GM12878 (cell line): ENCODE results near the gene IL37. TPM values are rescaled to one million over a fixed set of nuclear protein-coding genes. Genes with fewer than 3 reads are reported as not detected.

Experiments
- ATAC-seq: fragments of 200-7000 bp; cut with Tn5 transposase; 3 replicates; pipeline ENCODE4 v1.9.1; 2020; ENCODE audit warnings: mild to moderate bottlenecking, moderate library complexity
- BruUV-seq: library from RNA; stranded (reverse); fragments of 400-500 nt; replicated peaks from 2 replicates; lab custom pipeline; 2021; lab: Mats Ljungman, UMichigan
- CTCF ChIA-PET: fragments of 300-600 bp; sonication (Branson Sonifier 250); formaldehyde crosslinking; extraction: SDS; loops from one replicate; lab custom pipeline; 2021; ENCODE audit warnings: inconsistent platforms; lab: Yijun Ruan, JAX
- POLR2A ChIA-PET: fragments of 350-600 bp; formaldehyde crosslinking; extraction: SDS; loops from one replicate; lab custom pipeline; 2021; ENCODE audit warnings: inconsistent platforms; lab: Charles Lee
- RAD21 ChIA-PET: fragments of 300-600 bp; sonication (Branson Sonifier 250); formaldehyde crosslinking; loops from one replicate; lab custom pipeline; 2023; ENCODE audit warnings: antibody characterized with exemption; ENCODE audit not compliant: unreplicated experiment; lab: Charles Lee
- SMC1A ChIA-PET: fragments of 300-600 bp; sonication (Branson Sonifier 250); formaldehyde crosslinking; loops from one replicate; lab custom pipeline; 2023; ENCODE audit not compliant: unreplicated experiment, uncharacterized antibody; lab: Charles Lee
- DNase-seq: peaks from one replicate; pipeline ENCODE4 v3.0.0-alpha.2; 2011; ENCODE audit warnings: low read depth, low spot score
- FAIRE-seq: peaks from 3 replicates; lab custom pipeline; 2011; peaks lifted over from hg19 to GRCh38; lab: Jason Lieb, UNC
- H2AFZ ChIP-seq: 2 replicates; pipeline ENCODE4 v1.6.0; 2011; ENCODE audit warnings: low read depth, low read length, control low read depth; ENCODE audit not compliant: control insufficient read depth
- H3K27ac ChIP-seq: 2 replicates; pipeline ENCODE4 v1.5.1; 2011; ENCODE audit warnings: control low read depth; ENCODE audit not compliant: control insufficient read depth, insufficient read depth
- H3K27me3 ChIP-seq, 2 experiments: replicated peaks in 1 of 2; 2 replicates each; pipeline versions ENCODE4 v1.6.0 to v1.6.1; 2011; ENCODE audit warnings: low read length in 1 of 2; ENCODE audit not compliant: control insufficient read depth in 2 of 2, insufficient read depth in 2 of 2
- H3K36me3 ChIP-seq, 2 experiments: 2 replicates each; pipeline ENCODE4 v1.5.1; 2011; ENCODE audit warnings: low read length in 1 of 2; ENCODE audit not compliant: control insufficient read depth in 2 of 2, insufficient read depth in 2 of 2
- H3K4me1 ChIP-seq: 2 replicates; pipeline ENCODE4 v1.6.1; 2011; ENCODE audit warnings: mild to moderate bottlenecking, low read length, moderate library complexity, mixed read lengths; ENCODE audit not compliant: control insufficient read depth, insufficient read depth
- H3K4me2 ChIP-seq: 2 replicates; pipeline ENCODE4 v1.6.0; 2011; ENCODE audit warnings: control low read depth; ENCODE audit not compliant: control insufficient read depth, insufficient read depth
- H3K4me3 ChIP-seq: fragments of 200-600 bp; sonication (generic); 2 replicates; pipeline ENCODE4 v1.5.1; 2016
- H3K79me2 ChIP-seq: 2 replicates; pipeline ENCODE4 v1.6.0; 2011; ENCODE audit warnings: low read length; ENCODE audit not compliant: control insufficient read depth, insufficient read depth
- H3K9ac ChIP-seq: 2 replicates; pipeline ENCODE4 v1.8.0; 2011; ENCODE audit warnings: low read length, control low read depth, mixed read lengths; ENCODE audit not compliant: control insufficient read depth, insufficient read depth
- H3K9me3 ChIP-seq: replicated peaks from 3 replicates; pipeline ENCODE4 v1.5.1; 2011; ENCODE audit warnings: mild to moderate bottlenecking, low read length; ENCODE audit not compliant: control insufficient read depth, insufficient read depth
- H4K20me1 ChIP-seq: 2 replicates; pipeline ENCODE4 v1.6.0; 2011; ENCODE audit not compliant: control insufficient read depth, insufficient read depth
- ATF2 ChIP-seq: IDR thresholded peaks from 2 replicates; pipeline ENCODE4 v1.6.1; 2012; ENCODE audit warnings: low read length, inconsistent platforms
- BMI1 ChIP-seq: fragments of 450-650 bp; IDR thresholded peaks from 2 replicates; pipeline ENCODE4 v1.6.1; 2016; ENCODE audit warnings: mild to moderate bottlenecking, moderate library complexity, borderline replicate concordance
- EP300 ChIP-seq, 2 experiments: fragments of 150-350 bp in 1 of 2; IDR thresholded peaks; 2 replicates each; pipeline ENCODE4 v1.6.1; 2011 to 2012; ENCODE audit warnings: low read depth in 2 of 2, low read length in 2 of 2, borderline replicate concordance in 1 of 2, improper control_type of control experiment in 1 of 2, inconsistent platforms in 1 of 2; ENCODE audit not compliant: control insufficient read depth in 1 of 2
- FOS ChIP-seq: IDR thresholded peaks from 3 replicates; pipeline ENCODE4 v1.6.1; 2011; ENCODE audit warnings: borderline replicate concordance; ENCODE audit not compliant: insufficient read length; ENCODE audit errors: extremely low read depth
- HDAC2 ChIP-seq: fragments of 200-600 bp; sonication (generic); IDR thresholded peaks from 2 replicates; pipeline ENCODE4 v1.6.1; 2017
- KDM1A ChIP-seq: fragments of 200-600 bp; sonication (generic); IDR thresholded peaks from 2 replicates; pipeline ENCODE4 v1.6.1; 2016; ENCODE audit warnings: borderline replicate concordance
- MYC ChIP-seq: IDR thresholded peaks from 2 replicates; pipeline ENCODE4 v1.6.1; 2011; ENCODE audit warnings: mild to moderate bottlenecking, low read length, moderate library complexity, inconsistent platforms; ENCODE audit not compliant: insufficient read depth, insufficient replicate concordance, insufficient read length, severe bottlenecking
- NBN ChIP-seq: fragments of 450-650 bp; IDR thresholded peaks from 2 replicates; pipeline ENCODE4 v1.6.1; 2016
- NRF1 ChIP-seq: conservative IDR thresholded peaks from 2 replicates; pipeline ENCODE4 v1.6.1; 2011; ENCODE audit warnings: mild to moderate bottlenecking, low read depth, low read length, improper control_type of control experiment
- POLR2AphosphoS5 ChIP-seq: IDR thresholded peaks from 2 replicates; pipeline ENCODE4 v1.6.1; 2011; ENCODE audit warnings: mild to moderate bottlenecking, low read length, inconsistent platforms
- SMARCA5 ChIP-seq: fragments of 450-650 bp; IDR thresholded peaks from 2 replicates; pipeline ENCODE4 v1.6.1; 2017; ENCODE audit warnings: mild to moderate bottlenecking
- WRNIP1 ChIP-seq: IDR thresholded peaks from 2 replicates; pipeline ENCODE4 v1.6.1; 2011; ENCODE audit warnings: low read depth, low read length, improper control_type of control experiment, borderline replicate concordance
- WGBS: methylation state at CpG from one replicate; pipeline ENCODE4 v1.1.6; 2016; ENCODE audit warnings: low lambda C conversion rate; ENCODE audit not compliant: insufficient replicate concordance, insufficient coverage; ENCODE audit errors: missing lambda C conversion rate; 5-methylcytosine and 5-hydroxymethylcytosine counted together
- in situ Hi-C: fragments of 300-500 bp; cut with MboI; formaldehyde crosslinking; loops from 9 replicates; pipeline ENCODE4 v1.14.3; 2018; ENCODE audit warnings: mixed read lengths
- intact Hi-C: fragments of 100-400 bp; cut with micrococcal nuclease; formaldehyde crosslinking; loops from one replicate; pipeline ENCODE4 v1.14.2; 2022; ENCODE audit not compliant: unreplicated experiment
- polyA plus RNA-seq, 11 experiments: library from polyadenylated mRNA; depleted of rRNA in 4 of 11; unstranded in 6 of 11; stranded (reverse) in 5 of 11; fragments of >200 nt; fragmentation: Nextera tagmentation in 4 of 11; fragmentation: Illumina TruSeq in 1 of 11; extraction: Ambion mirVana in 4 of 11; extraction: Trizol in 1 of 11; gene quantifications; 1 replicate in 1 of 11; 2 replicates in 10 of 11; pipeline versions ENCODE4 v1.2.1 to v1.2.3, GENCODE V29; 2011 to 2016; ENCODE audit warnings: inconsistent platforms in 2 of 11, missing spikeins in 2 of 11, low read depth in 1 of 11
- total RNA-seq, 4 experiments: library from RNA; depleted of rRNA in 3 of 4; stranded (reverse); fragments of >200 nt in 3 of 4; fragmentation: Illumina TruSeq in 1 of 4; extraction: Trizol in 1 of 4; gene quantifications; 2 replicates each; pipeline versions ENCODE4 v1.2.1 to v1.2.3, GENCODE V29; 2013 to 2021

Gene IL37
- total and polyA plus RNA-seq, 10 of the 15 experiments (the other 5 are each of a cell fraction or from before 2014, with no cell fraction given): 0.41 to 0.54 TPM; not detected in 8

GRCh38 chr2:112902816-112903215, 8.1 kb upstream of the IL37 start:
- 0% methylated on average over 2 of the region's 2 CpGs for WGBS
- Histone ChIP-seq H3K36me3 (no peaks in the 10 kb centered on the region), H3K27ac (no peak overlapping the region), H2AFZ (no peak overlapping the region), H3K27me3 (no peaks in the 10 kb centered on the region), H3K4me2 (no peak overlapping the region), H3K4me1 (no peaks in the 10 kb centered on the region), H3K79me2 (no peaks in the 10 kb centered on the region), H3K9ac (no peak overlapping the region), H4K20me1 (no peaks in the 10 kb centered on the region), H3K9me3 (no peaks in the 10 kb centered on the region), H3K4me3 (no peak overlapping the region)
- ATAC-seq: no peak
- SMC1A ChIA-PET: interaction anchor here (0.6 to 4.8 kb wide), 9 partner anchors 13 to 275 kb away, joined by 3 to 17 read pairs (median 4); no protein-coding TSS in a partner anchor
- intact Hi-C loops (no loop called here), in situ Hi-C loops (no loop called here)
- DNase-seq: no peak
- no TSS peak for BruUV-seq
- no peak for TF ChIP-seq WRNIP1
- no peak for TF ChIP-seq POLR2AphosphoS5
- no peak for TF ChIP-seq BMI1
- no peak for TF ChIP-seq KDM1A
- TF ChIP-seq NBN: no peak
- TF ChIP-seq HDAC2: no peak
- no peak for TF ChIP-seq FOS
- POLR2A ChIA-PET: interaction anchor here (1.7 kb wide), 1 partner anchor 18 kb away, joined by 5 read pairs; no protein-coding TSS in a partner anchor
- CTCF ChIA-PET: interaction anchor here (1.0 to 5.1 kb wide), 10 partner anchors 9 to 165 kb away, joined by 3 to 44 read pairs (median 4); partner anchors contain the start of gene IL37
- FAIRE-seq: no peak
- RAD21 ChIA-PET: interaction anchor here (1.1 to 4.8 kb wide), 4 partner anchors 39 to 178 kb away, joined by 3 to 19 read pairs (median 4); no protein-coding TSS in a partner anchor

- Histone ChIP-seq H3K36me3 (no peaks in the 10 kb centered on the region), H3K4me2 (no peak overlapping the region)
- CTCF ChIA-PET: interaction anchor here (0.6 to 1.9 kb wide), 3 partner anchors 11 to 176 kb away, joined by 3 to 5 read pairs (median 3); no protein-coding TSS in a partner anchor
- TF ChIP-seq EP300 (IDR thresholded peaks at IDR 0.05; ENCODE audit: borderline replicate concordance in 1 of 2, control insufficient read depth in 1 of 2, low read depth in 2 of 2, low read length in 2 of 2): no peak
- no peak for TF ChIP-seq SMARCA5
- TF ChIP-seq MYC: no peak
- TF ChIP-seq ATF2: no peak
- TF ChIP-seq NRF1: no peak
- TF ChIP-seq, all 136 proteins: peak for 0
- Histone ChIP-seq H3K27ac (no peak overlapping the region), H3K79me2 (no peaks in the 10 kb centered on the region), H2AFZ (no peak overlapping the region), H3K9ac (no peak overlapping the region), H3K4me3 (no peak overlapping the region), H3K4me1 (no peaks in the 10 kb centered on the region), H4K20me1 (no peaks in the 10 kb centered on the region), H3K9me3 (no peaks in the 10 kb centered on the region), H3K27me3 (no peaks in the 10 kb centered on the region)
- FAIRE-seq (no peak), DNase-seq (no peak), ATAC-seq (no peak)
- intact Hi-C loops (no loop called here), in situ Hi-C loops (no loop called here)
- no TSS peak for BruUV-seq
- ChIA-PET POLR2A (interaction anchor here (1.5 kb wide), 1 partner anchor 11 kb away, joined by 3 read pairs; no protein-coding TSS in a partner anchor), RAD21 (interaction anchor here (1.5 to 1.9 kb wide), 2 partner anchors 20 to 37 kb away, joined by 5 to 6 read pairs; no protein-coding TSS in a partner anchor), SMC1A (interaction anchor here (0.9 to 3.3 kb wide), 3 partner anchors 37 to 155 kb away, joined by 3 to 13 read pairs (median 4); no protein-coding TSS in a partner anchor)
- WGBS: 68% methylated on average over 5 of the region's 5 CpGs
Measured at GRCh38 chr2:112904883-112905282, 6.1 kb upstream of the IL37 start.
